ENCODE data around the gene LNX1.

- TF ChIP-seq, protein P1, sequence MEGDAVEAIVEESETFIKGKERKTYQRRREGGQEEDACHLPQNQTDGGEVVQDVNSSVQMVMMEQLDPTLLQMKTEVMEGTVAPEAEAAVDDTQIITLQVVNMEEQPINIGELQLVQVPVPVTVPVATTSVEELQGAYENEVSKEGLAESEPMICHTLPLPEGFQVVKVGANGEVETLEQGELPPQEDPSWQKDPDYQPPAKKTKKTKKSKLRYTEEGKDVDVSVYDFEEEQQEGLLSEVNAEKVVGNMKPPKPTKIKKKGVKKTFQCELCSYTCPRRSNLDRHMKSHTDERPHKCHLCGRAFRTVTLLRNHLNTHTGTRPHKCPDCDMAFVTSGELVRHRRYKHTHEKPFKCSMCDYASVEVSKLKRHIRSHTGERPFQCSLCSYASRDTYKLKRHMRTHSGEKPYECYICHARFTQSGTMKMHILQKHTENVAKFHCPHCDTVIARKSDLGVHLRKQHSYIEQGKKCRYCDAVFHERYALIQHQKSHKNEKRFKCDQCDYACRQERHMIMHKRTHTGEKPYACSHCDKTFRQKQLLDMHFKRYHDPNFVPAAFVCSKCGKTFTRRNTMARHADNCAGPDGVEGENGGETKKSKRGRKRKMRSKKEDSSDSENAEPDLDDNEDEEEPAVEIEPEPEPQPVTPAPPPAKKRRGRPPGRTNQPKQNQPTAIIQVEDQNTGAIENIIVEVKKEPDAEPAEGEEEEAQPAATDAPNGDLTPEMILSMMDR (conservative IDR thresholded peaks at IDR 0.05; ENCODE audit: low read length) = no peak
- TF ChIP-seq EZH2phosphoT487 (IDR thresholded peaks at IDR 0.05; ENCODE audit: borderline replicate concordance, low read depth, low read length) = no peak
Observed at GRCh38 chr4:53620956-53621355, 29.7 kb upstream of the LNX1 start.

All from OCI-LY7 (cell line).